ENCODE measurements around the gene SLC9B1.

DNA sequence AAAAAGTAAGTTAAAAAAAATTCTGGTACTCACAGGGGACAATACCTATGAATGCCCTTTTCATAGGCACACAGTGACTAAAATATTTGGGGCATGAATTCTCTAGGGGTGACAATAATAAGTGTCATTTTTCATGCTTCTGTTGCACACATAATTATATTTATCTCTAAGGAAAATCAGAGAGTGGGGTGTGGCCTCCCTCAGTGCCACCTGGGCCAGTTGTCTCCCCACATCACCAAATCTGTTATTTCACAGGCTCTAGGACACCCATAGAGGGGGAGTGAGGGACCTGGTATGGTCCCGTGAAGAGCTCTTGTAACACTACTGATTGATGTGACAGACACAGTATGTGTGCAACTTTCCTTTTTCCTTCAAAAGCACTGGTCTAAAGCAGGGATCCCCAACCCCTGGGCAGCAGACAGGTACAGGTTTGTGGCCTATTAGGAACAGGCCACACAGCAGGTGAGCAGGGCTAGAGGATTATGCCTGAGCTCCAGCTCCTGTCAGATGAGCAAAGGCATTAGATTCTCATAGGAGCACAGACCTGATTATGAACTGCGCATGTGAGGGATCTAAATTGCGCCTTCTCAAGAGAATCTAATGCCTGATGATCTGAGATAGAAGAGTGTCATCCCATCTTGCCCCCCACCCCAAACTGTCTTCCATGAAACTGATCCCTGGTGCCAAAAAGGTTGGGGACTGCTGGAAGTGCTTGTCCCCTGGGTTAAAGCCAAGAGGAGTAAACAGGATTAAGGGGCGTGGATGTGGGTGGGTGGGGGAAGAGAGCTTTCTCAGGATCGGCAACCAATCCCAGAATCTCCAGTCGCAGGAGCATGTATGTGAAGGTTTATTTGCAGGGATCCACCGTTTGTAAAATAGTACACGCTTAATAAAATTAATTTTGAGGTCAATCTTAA lies 856 bp downstream of the SLC9B1 start:
- no peak for TF ChIP-seq POLR2A (IDR thresholded peaks at IDR 0.05)
- TF ChIP-seq, protein P1, sequence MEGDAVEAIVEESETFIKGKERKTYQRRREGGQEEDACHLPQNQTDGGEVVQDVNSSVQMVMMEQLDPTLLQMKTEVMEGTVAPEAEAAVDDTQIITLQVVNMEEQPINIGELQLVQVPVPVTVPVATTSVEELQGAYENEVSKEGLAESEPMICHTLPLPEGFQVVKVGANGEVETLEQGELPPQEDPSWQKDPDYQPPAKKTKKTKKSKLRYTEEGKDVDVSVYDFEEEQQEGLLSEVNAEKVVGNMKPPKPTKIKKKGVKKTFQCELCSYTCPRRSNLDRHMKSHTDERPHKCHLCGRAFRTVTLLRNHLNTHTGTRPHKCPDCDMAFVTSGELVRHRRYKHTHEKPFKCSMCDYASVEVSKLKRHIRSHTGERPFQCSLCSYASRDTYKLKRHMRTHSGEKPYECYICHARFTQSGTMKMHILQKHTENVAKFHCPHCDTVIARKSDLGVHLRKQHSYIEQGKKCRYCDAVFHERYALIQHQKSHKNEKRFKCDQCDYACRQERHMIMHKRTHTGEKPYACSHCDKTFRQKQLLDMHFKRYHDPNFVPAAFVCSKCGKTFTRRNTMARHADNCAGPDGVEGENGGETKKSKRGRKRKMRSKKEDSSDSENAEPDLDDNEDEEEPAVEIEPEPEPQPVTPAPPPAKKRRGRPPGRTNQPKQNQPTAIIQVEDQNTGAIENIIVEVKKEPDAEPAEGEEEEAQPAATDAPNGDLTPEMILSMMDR (IDR thresholded peaks at IDR 0.05): no peak

All from lower leg skin (tissue), 3 donors.